ENCODE results near the gene BZW2.

Gene BZW2

DNA sequence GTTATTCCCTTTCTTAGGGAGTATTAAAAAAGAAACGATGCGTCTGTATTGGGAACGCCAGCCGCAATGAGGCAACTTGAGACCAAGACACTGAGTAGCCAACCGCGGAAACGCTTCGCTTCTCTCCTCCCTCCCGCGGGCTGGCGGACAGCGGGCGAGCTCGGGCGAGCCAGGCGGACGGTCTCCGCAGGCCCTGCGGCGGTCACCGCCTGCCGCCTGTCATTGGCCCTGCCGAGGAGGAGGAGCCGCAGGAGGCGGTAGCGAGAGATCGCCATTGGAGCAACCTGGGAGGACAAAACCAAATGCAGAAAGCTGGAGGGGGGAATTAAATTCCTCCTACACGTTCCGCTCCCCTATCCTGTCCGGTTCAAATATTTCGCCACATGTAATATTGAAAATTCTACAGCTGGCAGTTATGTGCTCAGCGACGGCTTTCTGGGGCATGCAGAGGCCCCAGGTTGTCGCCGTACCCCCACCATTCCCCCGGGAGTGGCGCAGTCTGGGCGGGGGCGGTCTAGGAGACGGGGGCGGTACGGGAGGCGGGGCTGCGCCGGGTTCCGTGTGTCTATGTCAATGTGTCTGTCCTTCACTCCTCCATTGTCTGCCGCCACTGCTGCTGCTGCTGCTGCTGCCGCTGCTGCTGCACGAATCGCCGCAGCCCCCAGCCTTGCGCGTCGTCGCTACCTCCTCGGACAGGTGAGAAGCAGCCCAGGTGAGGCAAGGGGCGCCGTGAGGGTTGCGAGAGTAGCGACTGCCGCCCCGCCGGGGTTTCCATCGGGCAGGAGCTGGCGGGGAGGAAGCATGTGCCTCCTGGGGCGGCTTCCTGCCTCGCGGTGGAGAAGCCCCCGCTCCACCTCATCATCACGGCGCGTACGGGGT is at the start of gene BZW2, which contains the start of gene ANKMY2:
Gene BZW2 (plus strand): TSS at position 589 of the 879 bp plus-strand sequence. CDS start 19,263 bp downstream, outside the sequence.
Gene ANKMY2 (minus strand): TSS at position 162 of the 879 bp plus-strand sequence. CDS start 181 bp downstream, outside the sequence.
- peak; percentile 94 for DNase-seq

GRCh38 chr7:16598015-16598414 is 48.0 kb upstream of the BZW2 start:
- no peak for DNase-seq

DNA sequence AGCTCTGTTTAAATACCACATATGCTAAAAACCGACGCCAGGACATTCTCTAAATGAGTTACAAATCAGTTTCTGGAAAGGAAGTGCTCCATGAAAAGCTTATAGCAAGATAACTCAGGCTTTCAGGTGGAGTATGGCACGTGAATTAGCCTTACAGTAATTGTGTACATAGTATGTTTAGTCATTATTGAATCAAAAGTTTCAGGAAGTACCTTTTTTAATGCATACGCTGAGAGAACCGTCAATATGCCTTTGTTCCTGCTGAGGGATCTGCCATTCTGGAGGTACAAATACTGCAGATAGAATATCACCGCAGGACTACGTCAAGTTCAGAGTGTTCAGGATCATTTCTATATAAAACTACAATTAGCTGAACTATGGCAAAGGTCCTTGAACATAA is 46.1 kb upstream of the BZW2 start:
- no peak for DNase-seq

DNA sequence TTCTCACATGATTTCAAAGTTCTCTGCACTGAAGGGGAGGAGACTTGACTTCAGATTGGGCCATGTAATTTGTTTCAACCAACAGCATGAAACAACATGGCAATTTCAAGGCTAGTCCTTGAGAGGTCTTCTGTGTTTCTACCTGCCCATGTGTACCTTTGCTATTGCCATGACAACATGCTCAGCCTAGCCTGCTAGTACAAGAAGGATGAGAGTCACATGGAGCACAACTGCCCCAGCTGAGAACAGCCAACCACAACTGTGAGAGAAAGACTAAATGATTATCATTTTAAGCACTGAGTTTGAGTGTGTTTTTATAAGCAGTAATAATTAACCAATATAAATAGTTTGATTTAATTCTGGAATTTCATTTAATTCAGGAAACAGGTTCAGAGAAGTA is 42.3 kb upstream of the BZW2 start:
- DNase-seq = no peak

- DNase-seq = no peak
These were observed 41.9 kb upstream of the BZW2 start for GRCh38 chr7:16604054-16604453.

DNA sequence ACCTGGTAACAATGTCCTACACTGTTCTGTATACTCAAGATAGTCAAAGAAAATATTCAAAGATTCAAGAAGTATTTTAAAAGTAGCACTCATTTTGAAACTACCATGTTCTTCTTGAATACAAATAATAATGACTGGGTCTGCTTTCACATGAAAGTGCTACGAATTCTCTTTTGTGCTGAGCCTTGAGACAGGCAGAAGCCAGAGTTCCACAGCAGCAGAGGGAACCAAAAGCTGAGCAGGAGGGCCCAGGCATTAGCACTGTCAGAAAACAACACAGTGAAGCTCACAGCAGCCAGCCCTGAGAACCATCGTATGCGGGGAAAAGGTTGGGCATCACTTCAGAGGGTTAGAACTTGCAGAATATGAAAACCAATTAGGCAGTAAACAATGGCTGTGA is 39.3 kb upstream of the BZW2 start:
- DNase-seq = no peak

GRCh38 chr7:16609842-16610450 is 36.0 kb upstream of the BZW2 start:
- DNase-seq = no peak

GRCh38 chr7:16611711-16612110 is 34.3 kb upstream of the BZW2 start:
- no peak for DNase-seq

DNA sequence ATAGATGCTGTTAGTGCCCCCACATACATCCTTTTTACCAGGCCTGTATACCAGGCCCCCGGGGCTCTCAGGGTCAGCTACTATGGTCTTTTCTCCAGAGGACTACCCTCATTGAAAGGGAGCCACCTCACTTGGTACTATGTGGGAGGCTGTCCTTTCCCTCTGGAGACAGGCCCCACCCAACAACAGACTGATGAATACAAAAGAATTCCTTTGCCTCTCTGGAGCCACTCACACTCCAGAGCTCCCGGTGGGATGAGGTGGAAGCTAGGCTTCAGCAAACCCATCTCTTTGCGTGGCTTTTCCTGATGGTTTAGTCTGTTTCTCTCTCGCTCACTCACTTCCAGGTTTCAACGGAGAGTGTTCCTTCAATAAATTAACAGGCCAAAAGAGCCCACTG is 30.8 kb upstream of the BZW2 start:
- no peak for DNase-seq

- DNase-seq = no peak
These were observed 29.9 kb upstream of the BZW2 start for GRCh38 chr7:16616122-16616521.

- no peak for DNase-seq
These were observed 29.4 kb upstream of the BZW2 start for GRCh38 chr7:16616542-16616941.

DNA sequence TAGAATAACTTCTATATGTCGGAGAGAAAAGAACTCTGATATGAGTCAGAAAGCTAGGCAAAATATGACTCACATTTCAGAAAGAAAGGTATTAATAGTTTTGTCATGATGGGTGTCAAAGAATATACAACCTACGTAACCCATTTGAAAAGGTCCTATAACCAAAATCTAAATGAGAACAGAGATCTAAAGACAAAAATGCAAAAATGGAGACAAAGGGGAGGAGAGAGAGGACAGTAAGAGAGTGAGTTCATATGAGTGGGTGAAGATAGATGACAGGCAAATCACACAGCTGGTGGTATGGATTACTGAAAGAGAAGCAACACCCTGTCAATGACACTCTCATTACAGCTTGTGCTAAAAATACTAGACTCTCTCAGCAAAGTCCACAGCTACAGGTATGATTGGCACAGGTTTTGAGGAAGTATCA is 26.0 kb upstream of the BZW2 start:
- DNase-seq = no peak

DNA sequence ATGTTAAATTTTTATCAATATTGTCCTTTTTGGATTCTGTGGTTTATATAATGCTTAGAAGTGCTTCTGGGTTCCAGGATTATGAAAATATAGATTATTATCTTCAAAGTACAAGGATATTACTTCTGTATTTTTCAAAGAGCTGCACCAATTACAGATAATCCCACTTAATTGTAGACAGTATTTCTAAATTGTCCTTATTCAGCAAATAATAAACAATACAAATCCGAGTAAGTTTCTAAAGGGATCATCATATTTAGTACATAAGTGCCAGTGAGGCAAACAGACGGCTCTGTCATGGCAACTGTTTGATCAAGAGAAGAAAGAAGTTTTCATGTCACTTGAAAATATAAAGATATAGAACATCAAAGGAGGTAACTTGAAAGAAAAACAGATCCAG is 19.6 kb upstream of the BZW2 start:
- DNase-seq = no peak

DNA sequence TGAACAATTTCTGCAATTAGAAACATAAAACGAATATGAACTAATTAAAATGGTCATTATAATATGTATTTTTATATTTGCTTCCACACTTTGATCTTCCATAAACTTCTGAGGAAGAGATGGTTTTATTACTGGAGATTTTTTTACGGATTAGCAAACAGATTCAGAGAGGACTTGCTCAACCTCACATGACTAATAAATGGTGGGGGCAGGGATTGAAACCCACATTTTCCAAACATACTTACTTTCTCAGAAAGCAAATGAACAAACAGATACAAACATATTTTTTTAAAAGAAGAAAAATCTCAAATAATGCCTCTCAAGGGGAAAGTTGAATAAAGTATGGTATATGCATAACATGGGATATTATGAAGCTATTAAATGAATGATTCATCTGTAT is 18.7 kb upstream of the BZW2 start:
- DNase-seq = no peak

GRCh38 chr7:16630654-16631053 is 15.3 kb upstream of the BZW2 start:
- DNase-seq = no peak

- no peak for DNase-seq
These were observed 11.7 kb upstream of the BZW2 start for GRCh38 chr7:16634271-16634738.

GRCh38 chr7:16636555-16637101 is 9.4 kb upstream of the BZW2 start:
- DNase-seq = no peak

- DNase-seq = no peak
These were observed 8.6 kb upstream of the BZW2 start for GRCh38 chr7:16637379-16637778.

GRCh38 chr7:16638282-16639280 is 7.4 kb upstream of the BZW2 start:
- no peak for DNase-seq

GRCh38 chr7:16644157-16644556 is 1.8 kb upstream of the BZW2 start:
- DNase-seq = no peak

- DNase-seq = peak; percentile 65
These were observed 1.1 kb upstream of the BZW2 start for GRCh38 chr7:16644636-16645592.
